HT-29 (cell line): ENCODE data around the gene HAL. TPM values are rescaled to one million over a fixed set of nuclear protein-coding genes. Genes with fewer than 3 reads are reported as not detected.

Experiments used
- DNase-seq: peaks from one replicate; pipeline ENCODE4 v3.0.0-alpha.2; 2015; ENCODE audit warnings: low spot score
- total RNA-seq: library from RNA; depleted of rRNA; stranded (reverse); fragments of >200 nt; shearing (Covaris generic); gene quantifications from 2 replicates; pipeline ENCODE4 v1.2.3, GENCODE V29; 2014

HAL gene
- total RNA-seq, 1 experiment from 2014 or later = not detected

DNA sequence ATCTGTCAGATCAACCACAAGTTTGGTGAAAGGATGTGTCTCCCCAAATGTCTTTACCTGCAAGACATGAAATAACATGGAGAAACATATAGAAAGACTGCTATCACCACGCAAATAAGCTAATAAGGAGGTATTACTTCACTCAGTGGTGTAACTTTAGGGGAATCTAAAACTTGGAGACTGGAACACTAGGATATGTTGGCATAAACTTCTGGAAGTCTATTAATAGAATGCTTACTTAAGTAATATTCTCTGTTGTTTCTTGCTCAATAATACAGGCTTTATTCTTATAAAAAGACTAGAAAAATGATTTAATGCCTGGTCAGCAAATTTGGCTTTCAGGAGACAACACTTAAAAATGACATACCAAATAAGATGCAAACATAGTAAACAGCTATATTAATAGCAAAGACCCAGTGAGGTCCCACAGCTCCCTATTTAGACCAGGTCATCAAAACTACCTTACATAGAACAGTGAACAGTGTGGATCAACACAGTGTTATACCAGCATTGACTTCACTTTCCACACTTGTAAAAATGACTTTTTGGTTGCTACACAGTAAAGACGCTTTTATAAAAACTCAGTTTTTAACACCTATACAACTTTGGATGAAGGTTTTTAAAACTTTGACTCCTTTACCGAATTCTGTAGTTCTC is 18.9 kb upstream of the HAL start:
- no peak for DNase-seq

DNA sequence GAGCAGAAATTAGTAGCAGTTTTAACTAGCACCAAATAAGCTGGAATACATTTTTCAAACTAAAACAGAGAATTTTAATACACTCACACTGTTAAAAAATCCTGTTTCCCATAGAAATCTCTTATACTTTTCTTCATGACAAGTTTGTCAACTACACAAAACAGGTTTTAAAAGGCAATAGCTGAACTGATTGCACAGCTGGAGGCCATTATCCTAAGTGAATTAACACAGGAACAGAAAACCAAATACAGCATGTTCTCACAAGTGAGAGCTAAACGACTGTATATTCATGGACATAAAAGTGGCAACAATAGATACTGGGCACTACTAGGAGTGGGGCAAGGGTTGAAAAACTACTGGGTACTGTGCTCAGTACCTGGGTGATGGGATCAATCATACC is 11.6 kb upstream of the HAL start:
- DNase-seq = no peak

DNA sequence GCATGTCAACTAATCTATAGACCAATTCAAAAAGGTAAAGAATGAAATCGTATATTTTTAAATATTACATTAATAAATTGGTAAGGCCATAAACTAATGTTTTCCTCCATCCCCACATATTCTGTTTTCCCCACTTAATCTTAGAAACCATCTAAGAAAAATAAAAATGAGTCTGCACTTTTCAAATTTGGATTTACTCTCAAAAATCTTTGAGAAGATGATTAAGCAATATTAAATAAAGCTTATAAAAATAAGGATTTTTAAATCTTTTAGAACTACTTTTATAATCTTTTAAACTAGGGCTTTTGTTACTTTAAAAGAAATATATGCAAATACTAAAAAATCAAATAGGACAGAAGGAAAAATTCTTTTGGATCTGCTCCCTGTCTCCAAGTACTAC is 10.6 kb upstream of the HAL start:
- DNase-seq = no peak

DNA sequence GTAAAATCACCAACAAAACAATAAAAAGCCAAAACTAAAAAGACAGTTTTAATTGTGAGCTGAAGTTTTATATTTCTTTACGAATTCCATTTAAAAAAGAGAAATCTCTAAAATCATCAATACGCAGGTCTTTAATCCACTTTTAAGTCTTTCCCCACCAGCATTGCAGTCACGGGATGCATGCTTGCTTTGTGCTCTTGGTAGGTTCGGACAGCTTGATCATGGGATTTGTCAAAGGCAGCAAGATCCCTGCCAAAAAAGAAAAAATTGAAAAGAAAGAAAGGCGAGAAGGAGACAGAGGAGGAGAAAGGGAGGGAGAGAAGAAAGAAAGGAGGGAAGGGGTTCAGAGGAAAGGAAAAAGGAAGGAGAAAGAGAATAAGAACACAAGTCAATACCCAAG is 4.7 kb upstream of the HAL start:
- no peak for DNase-seq

DNA sequence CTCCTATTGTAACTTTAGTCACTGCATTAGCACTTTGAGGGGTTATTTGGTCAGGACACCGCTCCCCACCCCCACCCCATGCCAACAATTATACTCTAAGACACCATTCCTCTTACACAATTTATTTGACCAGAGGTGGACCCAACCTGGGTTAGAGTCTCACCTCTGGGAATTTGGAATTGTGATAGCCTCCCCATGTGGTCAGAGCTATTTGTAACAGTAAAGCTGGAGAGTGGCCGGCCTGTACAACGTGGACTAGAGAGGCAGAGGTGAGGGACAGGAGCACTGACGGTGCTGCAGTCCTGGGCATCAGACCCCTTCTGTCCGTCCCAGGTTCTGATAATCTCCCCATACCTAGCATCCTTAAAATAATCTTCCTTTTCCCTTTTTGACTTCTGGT is 3.3 kb upstream of the HAL start:
- no peak for DNase-seq

DNA sequence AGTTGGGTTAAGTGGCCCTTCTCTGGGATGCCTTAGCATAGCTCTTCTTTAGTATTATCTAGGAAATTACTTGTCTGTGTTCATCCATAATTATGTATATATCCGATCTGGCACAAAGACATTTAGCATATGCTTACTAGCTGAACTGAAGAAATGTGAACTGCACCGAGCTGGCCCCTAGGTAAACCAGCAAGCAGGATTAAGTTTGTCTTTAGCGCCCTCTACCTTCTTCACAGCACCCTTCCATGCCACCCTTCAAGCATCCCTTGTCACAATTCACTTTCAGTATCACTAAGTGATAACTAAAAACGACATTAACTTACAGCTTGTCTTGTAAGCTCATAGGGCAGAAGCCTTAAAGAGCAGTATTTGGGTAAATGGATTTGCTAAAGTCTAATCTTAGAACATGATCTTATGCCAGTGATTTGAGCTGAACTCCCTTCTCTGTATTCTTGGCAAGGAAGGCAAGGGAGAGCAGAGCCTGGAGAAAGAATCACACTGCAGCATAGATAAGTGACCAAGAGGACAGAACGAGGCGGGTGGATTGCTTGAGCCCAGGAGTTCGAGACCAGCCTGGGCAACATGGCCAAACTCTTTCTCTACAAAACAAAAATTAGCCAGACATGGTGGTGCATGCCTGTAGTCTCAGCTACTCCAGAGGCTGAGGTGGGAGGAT is 2.6 kb upstream of the HAL start:
- peak; percentile 68 for DNase-seq

DNA sequence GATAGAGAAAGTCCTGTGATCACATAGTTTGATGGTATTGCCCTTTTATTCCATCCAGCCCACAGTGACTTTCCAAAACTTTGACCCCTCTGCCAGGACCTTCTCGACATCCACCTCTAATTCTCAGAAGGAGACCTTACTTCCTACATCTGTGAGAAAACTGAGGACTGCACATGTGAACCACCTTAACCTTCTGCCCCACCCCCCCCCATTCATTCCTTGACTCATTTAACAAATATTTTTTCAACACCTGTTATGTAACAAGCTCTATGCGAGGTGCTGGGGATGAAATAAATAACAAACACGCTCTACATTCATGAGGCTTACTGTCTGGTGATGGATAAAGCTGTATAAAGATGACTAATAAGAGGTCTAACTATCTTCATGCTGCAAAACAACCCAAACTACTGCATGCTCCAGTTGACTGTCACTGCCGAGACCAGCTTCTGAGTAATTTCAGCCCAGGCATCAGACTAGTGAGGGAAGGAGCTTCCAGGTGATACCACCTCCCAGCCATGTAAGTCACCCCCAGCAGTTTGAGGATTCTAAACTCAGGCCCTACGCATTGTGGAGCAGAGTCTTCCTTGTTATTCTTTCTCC is 1.9 kb upstream of the HAL start:
- no peak for DNase-seq

DNA sequence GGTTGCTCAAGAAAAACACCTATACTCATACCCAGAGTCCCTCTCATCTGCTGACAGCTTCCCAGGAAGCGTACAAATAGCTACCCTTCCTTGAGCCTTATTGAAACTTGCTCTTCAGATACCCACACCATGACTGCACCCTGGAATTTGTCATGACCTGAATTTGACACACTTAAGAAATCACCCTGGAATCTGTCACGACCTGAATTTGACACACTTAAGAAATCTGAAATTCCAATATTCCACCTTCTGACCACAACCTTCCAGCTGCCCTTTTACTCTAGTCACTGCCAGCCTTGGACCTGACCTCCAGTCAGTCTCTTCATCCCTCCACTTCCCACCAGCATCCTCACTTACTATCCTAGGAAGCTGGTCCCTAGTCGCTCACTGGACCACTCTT is 1.1 kb upstream of the HAL start:
- no peak for DNase-seq

DNA sequence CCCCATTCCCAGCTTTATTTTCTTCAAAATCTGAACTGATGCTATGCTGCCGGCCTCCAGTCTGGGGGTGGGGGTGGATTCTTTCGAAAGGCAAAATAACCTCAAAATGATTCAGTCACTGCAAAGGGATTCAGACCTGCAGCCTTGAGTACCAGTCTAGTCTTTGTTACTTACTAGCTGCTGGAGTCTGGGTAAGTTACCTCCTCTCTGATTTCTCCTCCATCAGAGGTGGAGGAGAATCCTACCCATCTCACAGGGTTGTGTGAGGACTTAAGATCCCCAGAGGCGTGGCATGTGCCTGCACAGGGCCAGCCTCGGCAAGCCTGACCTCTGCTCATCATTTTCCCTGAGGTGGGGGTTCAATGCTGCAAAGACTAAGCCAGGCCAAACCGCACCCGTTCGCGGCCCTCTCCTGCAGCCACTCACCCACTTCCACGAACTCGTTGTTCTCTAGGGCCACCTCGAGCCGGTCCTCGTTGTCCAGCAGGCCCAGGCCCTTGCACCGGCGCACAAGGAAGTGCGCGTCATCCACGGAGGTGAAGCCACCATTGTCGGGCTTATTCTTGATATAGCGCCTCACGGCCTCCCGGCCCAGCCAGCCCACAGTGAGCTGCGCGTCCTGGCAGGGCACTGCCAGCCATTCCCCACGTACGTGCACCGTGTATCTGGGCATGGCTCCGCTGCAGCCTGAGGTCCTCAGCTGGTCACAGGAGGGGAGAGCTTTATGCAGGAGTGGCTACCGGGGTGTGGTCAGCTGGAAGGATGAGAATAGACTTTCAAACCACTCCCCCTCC is 709 bp downstream of the HAL start:
- no peak for DNase-seq

DNA sequence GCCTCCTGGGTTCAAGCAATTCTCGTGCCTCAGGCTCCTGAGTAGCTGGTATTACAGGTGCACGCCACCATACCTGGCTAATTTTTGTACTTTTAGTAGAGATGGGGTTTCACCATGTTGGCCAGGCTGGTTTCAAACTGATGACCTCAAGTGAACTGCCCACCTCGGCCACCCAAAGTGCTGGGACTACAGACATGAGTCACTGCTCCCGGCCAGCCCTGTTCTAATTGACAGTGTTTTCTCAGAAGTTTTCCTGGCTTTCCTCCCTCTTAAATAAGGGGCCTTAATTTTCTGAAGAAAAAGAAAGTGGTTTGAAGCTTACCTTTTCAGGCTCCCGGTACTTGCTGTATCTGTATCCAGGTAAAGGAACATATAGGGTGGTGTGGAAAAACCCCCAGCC is 1.7 kb downstream of the HAL start:
- no peak for DNase-seq

DNA sequence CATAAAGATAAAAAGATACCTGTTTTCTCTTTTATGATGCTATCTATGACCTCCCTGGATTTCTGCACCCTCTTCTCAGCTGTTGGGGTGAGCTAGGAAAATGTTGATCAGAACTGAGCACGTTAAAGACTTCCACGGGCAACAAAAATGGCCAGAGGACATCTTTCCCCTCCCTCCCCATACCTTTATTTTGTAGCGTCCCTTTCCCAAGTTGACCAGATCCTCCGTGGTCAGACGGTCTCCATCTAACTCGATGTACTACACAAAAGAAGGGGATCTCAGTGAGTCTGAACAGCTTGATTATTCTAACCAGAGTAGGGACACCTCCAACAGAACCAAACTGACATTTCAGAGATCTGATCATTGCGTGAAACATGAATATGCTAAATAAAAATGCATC is 2.2 kb downstream of the HAL start:
- no peak for DNase-seq

DNA sequence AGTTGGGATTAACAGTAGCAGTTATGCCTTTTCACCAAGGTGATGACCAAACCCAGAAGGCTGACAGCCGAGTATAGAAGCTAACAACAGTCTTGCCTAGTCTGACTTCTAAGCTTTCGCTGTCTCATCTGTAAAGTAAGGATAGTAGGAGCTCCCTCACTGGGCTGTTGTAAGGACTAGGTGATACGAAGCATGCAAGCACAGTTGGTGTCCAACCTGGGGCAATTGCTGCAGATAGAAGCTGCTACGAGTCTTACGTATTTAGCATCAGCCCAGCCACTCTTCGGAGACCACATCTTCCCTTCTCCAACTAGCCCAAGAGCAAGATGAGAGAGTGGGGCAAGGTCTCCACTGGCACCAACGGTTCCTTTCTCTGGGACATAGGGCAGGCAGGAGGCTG is 6.0 kb downstream of the HAL start:
- DNase-seq = no peak

DNA sequence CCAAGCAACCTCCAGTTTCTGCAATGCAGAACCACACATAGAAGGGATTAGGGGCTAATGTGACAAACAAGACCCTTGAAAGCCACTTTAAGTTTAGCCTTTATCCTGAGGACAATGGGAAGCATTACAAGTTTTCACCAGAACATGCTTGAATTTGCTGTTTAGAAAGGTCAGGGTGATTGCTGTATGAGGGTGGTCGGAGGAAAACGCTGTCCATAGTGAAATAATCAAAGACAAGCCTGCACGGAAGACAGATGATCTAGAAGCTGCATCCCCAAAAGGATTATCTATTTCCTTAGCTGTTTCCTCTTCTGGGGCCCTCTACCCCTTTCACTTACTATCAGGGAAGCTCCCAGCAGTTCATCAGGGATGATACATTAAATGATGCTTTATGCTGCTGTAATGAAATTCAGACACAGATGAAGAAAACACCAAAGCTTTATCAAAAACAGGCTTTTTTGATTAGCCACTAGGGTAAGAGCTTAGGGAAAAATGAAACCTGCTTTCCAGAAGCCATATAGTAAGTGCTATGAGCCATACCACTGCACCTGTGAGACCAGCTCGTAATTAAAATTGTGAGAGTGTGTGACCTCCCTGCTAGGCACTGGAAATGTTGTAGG is 6.5 kb downstream of the HAL start:
- DNase-seq = no peak

DNA sequence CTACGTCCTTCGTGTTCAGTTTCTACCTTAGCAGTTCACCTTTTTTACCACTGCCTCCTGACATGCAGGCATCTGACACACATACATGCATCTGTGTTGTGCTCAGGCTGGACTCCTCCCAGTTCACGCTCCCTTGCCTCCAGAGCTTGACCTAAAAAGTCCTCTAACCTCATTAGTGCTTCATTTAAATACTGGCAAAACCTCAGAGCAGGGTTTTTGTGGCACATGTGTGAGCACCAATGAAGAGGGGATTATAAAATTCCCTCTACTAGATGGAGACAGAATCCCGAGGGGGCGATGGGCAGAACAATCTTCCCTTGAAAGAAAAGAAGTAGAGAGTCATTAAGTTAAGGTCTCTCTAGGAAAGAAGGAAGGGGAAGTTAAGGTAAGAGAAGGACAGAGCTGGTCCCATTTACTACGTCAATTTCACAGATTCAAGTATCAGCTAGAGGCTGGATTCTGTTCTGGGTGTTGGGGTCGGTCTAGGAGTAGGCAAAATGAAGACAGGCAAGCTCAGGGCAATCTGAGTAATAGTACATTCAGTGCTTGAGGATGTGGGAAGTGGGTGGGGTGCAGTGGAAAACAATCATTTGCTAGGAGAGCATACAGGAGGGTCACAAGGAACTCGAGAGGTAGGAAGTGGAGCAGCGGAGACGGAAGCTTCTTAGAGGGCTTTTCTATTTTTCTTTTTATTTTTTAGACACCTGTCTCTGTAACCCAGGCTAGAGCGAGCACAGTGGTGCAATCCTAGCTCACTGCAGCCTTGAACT is 7.5 kb downstream of the HAL start:
- no peak for DNase-seq

DNA sequence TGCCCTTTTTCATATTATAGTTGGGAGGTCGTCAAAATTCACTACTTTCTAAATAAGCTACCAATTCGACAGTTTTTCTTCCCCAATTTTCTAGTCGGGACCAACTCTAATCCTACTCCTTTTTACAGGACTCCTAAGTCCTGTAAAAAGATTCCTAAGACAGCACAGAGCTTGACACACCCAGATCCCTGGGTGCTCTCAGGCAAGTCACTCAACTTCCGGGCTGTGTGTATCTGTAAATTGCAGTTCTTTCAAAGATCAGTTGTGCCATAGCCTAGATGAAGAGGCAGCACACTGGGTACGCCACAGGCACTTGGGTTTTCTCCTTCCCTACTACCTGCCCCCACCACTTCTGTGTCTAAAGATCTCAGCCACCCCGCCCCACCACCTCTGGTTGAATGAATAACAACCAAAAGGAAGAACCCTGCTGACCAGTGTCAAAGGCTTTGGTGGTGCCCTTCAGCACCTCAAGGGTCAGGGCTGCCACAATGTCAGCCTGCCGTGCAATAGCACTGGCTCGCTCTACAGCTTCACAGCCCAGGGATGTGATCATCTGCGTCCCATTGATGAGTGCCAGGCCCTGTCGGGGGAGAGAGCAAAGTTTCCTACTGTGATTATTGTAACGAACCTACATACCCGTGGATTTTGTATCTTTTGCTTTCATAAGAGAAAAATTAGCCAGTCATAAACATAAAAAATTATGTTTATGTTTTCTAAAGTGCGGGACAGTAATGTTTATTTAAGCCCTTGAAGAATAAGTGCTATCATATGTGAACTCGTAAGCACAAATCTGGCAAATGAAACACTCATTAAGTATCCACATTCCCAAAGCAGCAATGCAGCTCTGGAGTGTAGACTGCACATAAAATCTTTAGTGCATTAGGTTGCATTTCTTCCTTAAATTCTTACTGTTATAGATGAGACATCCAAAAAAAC is 9.2 kb downstream of the HAL start:
- no peak for DNase-seq

DNA sequence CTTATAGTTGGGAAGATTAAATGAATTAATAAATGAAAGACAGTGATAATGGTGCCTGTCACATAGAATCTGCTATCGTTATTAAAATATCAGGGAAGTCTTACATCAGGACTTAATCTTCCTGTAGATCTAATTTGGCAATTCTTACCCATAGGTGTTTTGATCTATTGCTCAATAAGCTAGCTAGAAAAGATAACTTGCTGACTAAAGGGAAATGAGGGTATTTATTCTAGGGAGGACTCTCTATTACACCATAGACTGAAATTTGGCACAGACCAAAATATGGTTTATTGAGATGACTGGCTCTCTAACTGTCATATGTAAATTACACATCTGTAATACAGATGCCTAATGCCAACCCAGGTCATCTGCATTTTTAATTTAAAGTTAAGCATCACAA is 11.5 kb downstream of the HAL start:
- DNase-seq = no peak

DNA sequence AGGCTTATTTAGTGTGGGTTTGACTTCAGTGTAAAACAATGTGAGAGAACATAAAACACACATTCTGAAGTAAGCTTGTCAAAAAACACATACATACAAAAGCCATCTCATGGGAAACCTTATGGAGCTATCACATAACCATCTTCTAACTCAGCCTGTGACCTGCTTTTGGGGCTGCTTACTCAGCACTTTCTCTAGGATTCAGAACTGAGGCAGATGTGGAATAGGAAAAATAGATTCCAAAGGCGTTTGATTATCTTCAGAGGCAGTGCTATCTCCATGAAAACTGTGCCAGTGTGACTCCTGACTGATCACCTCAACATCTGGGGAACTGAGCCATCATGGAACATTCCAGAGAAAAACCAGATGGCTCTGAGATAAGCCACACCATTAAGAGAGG is 13.5 kb downstream of the HAL start:
- no peak for DNase-seq

DNA sequence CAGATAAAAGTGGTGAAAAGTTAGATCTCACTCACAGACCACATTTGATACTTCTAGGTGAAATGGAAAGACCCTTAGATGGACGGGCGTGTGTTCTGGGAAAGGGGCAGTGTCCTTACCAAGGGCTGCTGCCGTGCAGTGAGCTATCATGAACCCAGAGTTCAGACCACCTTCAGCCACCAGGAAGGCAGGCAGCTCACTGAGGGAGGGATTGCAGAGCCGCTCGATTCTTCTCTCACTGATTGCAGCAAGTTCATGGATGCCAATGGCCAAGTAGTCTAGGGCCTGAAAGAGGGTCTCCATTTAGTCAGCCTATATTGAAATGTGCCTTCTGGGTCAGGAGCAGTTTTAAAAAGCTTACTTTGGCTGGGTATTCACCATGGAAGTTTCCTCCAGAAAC is 15.7 kb downstream of the HAL start:
- no peak for DNase-seq

DNA sequence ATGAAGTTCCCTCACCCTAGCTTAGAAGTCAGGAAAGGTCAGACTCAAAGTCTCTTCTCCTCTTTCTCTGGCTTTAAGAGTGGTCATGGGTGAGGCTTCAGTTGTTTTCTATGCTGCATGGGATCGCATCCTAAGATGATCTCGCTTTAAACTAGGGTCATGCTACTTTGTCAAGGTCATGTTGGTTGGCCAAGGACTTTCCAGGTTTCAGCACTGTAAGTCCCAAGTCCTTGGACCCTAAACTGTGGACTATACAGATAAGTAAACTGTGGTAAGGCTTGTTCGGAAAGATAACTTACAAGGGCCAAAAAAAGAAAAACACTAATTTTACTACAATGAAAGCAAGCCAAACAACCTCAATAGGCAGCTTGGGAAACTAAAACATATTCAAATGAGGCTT is 17.4 kb downstream of the HAL start:
- DNase-seq = no peak

DNA sequence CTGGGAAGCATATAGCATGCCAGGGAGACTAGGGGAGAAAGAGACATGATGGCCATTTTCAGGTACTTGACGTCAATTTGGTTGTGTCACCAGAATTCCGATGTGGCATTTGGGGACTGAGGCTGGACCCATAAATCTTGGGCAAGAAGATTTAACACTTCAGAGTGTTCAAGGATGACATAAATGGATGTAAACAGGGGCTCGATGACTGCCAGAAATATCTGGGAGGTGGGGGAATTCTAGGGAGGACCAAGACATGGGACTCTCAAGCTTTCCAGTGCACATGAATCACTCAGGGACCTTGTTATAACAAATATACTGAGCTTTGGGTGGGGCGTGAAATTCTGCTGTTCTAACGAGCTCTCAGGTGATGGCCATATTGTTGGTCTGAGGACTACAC is 17.8 kb downstream of the HAL start:
- DNase-seq = no peak
